Peyer's patch (tissue), 4 donors: Measurements from ENCODE around the gene TIMP2. TPM values are rescaled to one million over a fixed set of nuclear protein-coding genes. Genes with fewer than 3 reads are reported as not detected.

Experiments used
- DNase-seq, 3 donors: peaks; one replicate each; pipeline ENCODE4 v3.0.0-alpha.2; 2017 to 2019
- H3K27ac ChIP-seq, 4 donors: fragments of 200-600 bp; sonication (generic); one replicate each; pipeline ENCODE4 v1.5.1; 2016 to 2019
- H3K27me3 ChIP-seq, 2 donors: fragments of 200-600 bp; sonication (generic); one replicate each; pipeline ENCODE4 v1.5.1; 2019
- H3K36me3 ChIP-seq, 3 donors: fragments of 200-600 bp; sonication (generic); one replicate each; pipeline ENCODE4 v1.5.1; 2016 to 2019
- H3K4me1 ChIP-seq, 4 donors: fragments of 200-600 bp; sonication (generic); one replicate each; pipeline ENCODE4 v1.5.1; 2016 to 2019
- H3K4me3 ChIP-seq, 4 donors: fragments of 200-600 bp; sonication (generic); 1 replicate in 3 of 4; 2 replicates in 1 of 4; pipeline ENCODE4 v1.5.1; 2016 to 2019; ENCODE audit warnings: mild to moderate bottlenecking in 1 of 4
- H3K9me3 ChIP-seq, 4 donors: fragments of 200-600 bp; sonication (generic); one replicate each; pipeline ENCODE4 v1.5.1; 2016 to 2019; ENCODE audit warnings: mild to moderate bottlenecking in 1 of 4
- POLR2A ChIP-seq, 2 donors: fragments of 450-650 bp; IDR thresholded peaks; one replicate each; pipeline ENCODE4 v1.5.1; 2017; ENCODE audit warnings: antibody characterized with exemption in 2 of 2, mild to moderate bottlenecking in 2 of 2, moderate library complexity in 2 of 2
- total RNA-seq, 4 donors: library from RNA; depleted of rRNA; stranded (reverse); fragments of >200 nt; gene quantifications; one replicate each; pipeline ENCODE4 v1.1.0, GENCODE V29; 2016
- TF ChIP-seq, protein P1 (sequence below), 6 experiments: fragments of 450-650 bp in 4 of 6; fragments of 200-600 bp in 2 of 6; sonication (generic) in 1 of 6; IDR thresholded peaks; one replicate each; pipeline ENCODE4 v1.5.1; 2017 to 2019; ENCODE audit warnings: antibody characterized with exemption in 6 of 6, mild to moderate bottlenecking in 3 of 6, moderate library complexity in 1 of 6

The TIMP2 gene
- total RNA-seq, 4 donors from 2014 or later = 27.2 to 73.2 (median 45.0) TPM

DNA sequence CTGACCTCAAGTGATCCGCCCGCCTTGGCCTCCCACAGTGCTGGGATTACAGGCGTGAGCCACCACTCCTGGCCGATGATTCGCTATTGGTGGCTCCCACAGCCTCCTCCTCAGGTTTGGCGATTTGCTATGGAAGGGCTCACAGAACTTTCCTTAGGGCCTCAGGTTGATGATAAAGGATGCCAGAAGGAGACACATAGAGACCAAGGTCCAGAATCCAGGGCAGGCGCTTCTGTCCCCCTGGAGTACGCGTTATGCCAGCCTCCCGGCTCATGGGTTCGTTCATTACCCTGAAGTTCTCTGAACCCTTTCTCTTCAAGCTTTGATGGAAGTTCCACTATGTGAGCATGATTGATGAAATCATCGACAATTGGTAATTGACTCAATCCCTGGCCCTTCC is 34.6 kb upstream of the TIMP2 start:
- Histone ChIP-seq H3K4me3 (no peak overlapping the region), H3K9me3 (no peaks in the 10 kb centered on the region), H3K27ac (no peak overlapping the region), H3K4me1 (peaks cover 0 to 14% (median 3%) of the 10 kb centered on the region in 4 donors), H3K36me3 (no peaks in the 10 kb centered on the region), H3K27me3 (no peaks in the 10 kb centered on the region)
- peak in 1 of 3 donors; percentile 48 for DNase-seq
- TF ChIP-seq, protein P1, sequence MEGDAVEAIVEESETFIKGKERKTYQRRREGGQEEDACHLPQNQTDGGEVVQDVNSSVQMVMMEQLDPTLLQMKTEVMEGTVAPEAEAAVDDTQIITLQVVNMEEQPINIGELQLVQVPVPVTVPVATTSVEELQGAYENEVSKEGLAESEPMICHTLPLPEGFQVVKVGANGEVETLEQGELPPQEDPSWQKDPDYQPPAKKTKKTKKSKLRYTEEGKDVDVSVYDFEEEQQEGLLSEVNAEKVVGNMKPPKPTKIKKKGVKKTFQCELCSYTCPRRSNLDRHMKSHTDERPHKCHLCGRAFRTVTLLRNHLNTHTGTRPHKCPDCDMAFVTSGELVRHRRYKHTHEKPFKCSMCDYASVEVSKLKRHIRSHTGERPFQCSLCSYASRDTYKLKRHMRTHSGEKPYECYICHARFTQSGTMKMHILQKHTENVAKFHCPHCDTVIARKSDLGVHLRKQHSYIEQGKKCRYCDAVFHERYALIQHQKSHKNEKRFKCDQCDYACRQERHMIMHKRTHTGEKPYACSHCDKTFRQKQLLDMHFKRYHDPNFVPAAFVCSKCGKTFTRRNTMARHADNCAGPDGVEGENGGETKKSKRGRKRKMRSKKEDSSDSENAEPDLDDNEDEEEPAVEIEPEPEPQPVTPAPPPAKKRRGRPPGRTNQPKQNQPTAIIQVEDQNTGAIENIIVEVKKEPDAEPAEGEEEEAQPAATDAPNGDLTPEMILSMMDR (IDR thresholded peaks at IDR 0.05) = no peak

GRCh38 chr17:78958641-78959127 is 33.5 kb upstream of the TIMP2 start:
- Histone ChIP-seq H3K4me3 (no peak overlapping the region), H3K27ac (peak overlapping the region in 1 of 4 donors; percentile 26), H3K36me3 (no peaks in the 10 kb centered on the region), H3K9me3 (no peaks in the 10 kb centered on the region), H3K4me1 (peaks cover 0 to 14% (median 3%) of the 10 kb centered on the region in 4 donors), H3K27me3 (no peaks in the 10 kb centered on the region)
- peak in 2 of 3 donors; percentile 72 to 77 for DNase-seq
- TF ChIP-seq, protein P1 (IDR thresholded peaks at IDR 0.05) = no peak
- TF ChIP-seq POLR2A (IDR thresholded peaks at IDR 0.05) = peak in 1 of 2 donors; percentile 30

DNA sequence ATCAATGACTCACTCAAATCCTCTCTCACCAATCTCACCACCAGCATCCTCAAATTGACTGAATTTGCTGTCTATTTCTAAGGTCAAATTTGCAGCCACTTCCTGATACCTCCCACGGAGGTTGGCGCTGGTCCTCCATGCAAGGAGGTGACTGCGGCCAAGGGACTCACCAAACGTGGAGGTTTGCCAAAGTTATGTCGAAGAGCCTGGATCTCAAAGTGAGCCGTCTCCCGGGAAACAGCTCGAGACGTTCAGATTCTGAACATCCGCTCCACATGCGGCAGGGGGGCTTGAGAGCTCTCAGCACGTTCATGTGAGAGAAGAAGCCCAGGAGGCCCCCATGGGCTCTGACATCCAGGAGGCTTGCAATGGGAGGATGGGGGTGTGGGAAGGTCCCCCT is 31.9 kb upstream of the TIMP2 start:
- no peak overlapping the region for H3K27ac ChIP-seq
- no peak for DNase-seq
- TF ChIP-seq POLR2A (IDR thresholded peaks at IDR 0.05) = no peak
- TF ChIP-seq, protein P1 (IDR thresholded peaks at IDR 0.05) = no peak

DNA sequence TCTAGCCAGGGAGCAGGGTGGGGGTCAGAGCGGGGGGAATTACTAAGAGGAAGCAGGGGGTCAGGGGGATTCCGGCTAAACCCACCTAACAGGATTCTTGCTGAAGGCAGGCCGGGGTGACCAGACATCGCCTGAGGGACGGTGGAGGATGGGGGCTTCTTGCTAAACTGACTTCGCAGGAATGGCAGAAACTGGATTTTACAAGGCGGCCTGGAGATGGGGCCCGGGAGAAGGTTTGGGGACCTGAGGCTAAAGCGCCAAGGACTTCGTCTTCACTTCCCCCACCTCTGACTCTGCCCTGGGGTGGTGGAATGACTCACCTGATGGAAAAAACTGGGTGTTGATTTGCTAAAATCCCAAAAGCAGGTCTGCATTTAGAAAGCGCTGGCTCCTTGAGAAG is 31.1 kb upstream of the TIMP2 start:
- no peaks in the 10 kb centered on the region for H3K36me3 ChIP-seq
- no peaks in the 10 kb centered on the region for H3K27me3 ChIP-seq
- no peak overlapping the region for H3K4me3 ChIP-seq
- TF ChIP-seq, protein P1 (IDR thresholded peaks at IDR 0.05) = no peak
- no peak for TF ChIP-seq POLR2A (IDR thresholded peaks at IDR 0.05)
- H3K27ac ChIP-seq = no peak overlapping the region
- DNase-seq = no peak
- no peaks in the 10 kb centered on the region for H3K9me3 ChIP-seq
- peaks cover 0 to 5% (median 0%) of the 10 kb centered on the region in 4 donors for H3K4me1 ChIP-seq

More for the DNA sequence above, 31.9 kb upstream of the TIMP2 start:
- Histone ChIP-seq H3K4me1 (peaks cover 0 to 14% (median 3%) of the 10 kb centered on the region in 4 donors), H3K4me3 (no peak overlapping the region), H3K27me3 (no peaks in the 10 kb centered on the region), H3K9me3 (no peaks in the 10 kb centered on the region), H3K36me3 (no peaks in the 10 kb centered on the region)

GRCh38 chr17:78954684-78955083 is 29.5 kb upstream of the TIMP2 start:
- Histone ChIP-seq H3K27me3 (no peaks in the 10 kb centered on the region), H3K4me3 (no peak overlapping the region), H3K4me1 (no peaks in the 10 kb centered on the region), H3K36me3 (no peaks in the 10 kb centered on the region), H3K9me3 (peaks cover 0 to 9% (median 0%) of the 10 kb centered on the region in 4 donors), H3K27ac (no peak overlapping the region)
- DNase-seq = no peak
- TF ChIP-seq, protein P1 (IDR thresholded peaks at IDR 0.05) = no peak
- no peak for TF ChIP-seq POLR2A (IDR thresholded peaks at IDR 0.05)
